Raji (cell line): ENCODE measurements around the gene COPZ1.

ENCODE experiments used
- POLR2A ChIP-seq: IDR thresholded peaks from 2 replicates; pipeline ENCODE4 v1.6.1; 2011; ENCODE audit warnings: low read depth, low read length, control low read depth; ENCODE audit not compliant: insufficient read depth

COPZ1 gene

DNA sequence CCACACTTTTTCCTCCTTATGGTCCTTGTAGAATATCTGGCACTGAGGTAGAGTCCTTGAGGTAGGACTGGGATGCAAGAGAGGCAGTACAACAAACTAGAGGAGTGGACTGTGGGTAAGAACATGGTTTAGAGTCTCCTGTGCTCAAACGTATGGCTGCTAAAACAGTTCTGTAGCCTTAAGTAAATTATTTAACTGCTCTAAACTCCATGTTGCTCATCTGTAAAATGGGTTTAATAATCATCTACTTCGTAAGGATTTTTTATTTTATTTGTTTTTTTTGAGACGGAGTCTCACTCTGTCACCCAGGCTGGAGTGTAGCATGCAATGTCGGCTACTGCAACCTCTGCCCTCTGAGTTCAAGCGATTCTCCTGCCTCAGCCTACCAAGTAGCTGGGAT, 3.6 kb upstream of the COPZ1 start:
- no peak for TF ChIP-seq POLR2A

DNA sequence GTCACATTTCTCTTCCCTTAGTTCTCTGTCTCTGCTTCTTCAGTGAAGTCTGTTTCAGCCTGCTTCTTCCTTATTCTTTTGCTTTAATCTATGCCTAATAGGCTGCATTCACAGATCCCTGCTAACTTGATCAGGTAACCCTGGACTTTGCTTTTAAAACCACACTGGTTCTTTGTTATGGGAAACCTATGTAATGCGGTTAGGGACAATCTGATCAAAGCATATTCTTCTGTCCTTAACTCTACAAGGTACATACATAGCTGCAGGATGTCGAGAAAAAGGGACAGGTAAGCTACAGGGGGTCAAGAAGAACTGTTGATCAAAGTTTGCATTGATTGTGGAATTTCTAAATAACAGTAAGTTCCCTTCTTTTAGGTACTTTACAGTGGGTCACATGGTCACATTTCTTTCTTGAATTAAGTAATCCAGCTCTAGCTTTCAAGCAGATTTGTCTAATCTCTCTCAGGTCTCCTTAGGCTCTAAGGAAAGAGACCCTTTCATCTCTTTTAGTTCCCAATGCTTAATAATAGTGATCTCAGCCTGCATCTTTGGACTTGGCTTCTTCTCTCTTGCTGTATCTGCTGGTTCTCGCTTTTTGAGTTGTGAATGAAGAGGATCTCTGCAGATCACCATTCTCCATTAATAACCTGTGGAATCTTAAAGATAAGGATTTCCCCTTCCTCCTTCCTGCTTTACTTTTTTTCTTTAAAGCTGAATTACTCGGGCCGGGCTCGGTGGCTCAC, 3.8 kb downstream of the COPZ1 start:
- no peak for TF ChIP-seq POLR2A

DNA sequence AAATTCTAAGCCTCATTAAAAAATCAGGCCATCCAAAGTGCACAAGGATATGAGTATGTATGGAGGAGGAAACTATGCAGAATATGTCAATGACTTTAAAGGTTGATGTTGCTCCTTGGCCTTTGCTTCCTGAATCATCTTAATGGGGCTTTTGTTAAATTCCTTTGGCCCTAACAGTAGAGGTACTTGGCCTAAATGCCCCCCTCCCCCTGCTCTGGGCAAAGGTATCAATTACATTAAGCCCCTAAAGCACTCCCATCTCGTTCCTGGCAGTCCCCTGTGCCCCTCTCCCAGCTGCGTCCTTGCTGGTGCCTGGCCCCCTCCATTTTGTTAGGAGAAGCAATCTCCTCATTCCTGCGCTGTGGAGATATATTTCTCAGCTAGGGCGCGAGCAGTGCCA, 4.8 kb downstream of the COPZ1 start:
- no peak for TF ChIP-seq POLR2A

DNA sequence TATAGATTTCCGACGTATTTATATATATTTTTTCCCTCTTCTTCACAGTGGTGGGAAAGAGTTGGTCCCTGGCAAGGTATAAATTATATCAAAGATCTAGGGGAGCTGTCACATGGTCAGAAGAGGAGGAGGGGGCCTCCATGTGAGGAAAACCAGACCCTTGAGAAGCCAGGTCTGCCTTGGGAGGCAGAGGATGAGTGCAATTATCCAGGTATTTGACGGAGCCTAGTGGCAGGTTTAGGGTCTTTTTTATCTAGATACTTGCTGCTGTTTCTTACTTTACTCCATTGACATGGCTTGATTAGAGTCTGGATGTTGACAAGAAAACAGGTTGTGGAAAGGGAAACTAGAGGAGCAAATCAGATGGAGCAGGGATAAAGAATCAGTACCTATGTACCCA, 5.5 kb downstream of the COPZ1 start:
- no peak for TF ChIP-seq POLR2A

DNA sequence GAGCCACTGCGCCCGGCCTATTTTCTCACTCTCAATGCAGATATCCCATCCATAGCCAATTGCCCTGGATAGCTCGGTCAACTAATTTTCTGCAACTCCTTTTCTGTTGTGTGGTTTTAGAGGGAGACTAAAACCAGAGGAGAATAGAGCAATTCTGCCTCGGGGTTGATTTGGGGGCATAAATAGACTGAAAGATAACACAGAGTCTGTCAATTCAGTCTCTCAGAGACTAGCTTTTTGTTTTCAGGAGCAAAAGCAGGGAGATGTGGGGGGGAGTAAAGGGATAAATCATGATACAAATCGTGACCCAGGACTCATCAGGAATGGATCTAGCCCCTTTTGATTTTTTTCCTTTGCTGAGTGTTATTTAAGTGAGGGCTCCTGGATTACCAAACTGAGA, 6.5 kb downstream of the COPZ1 start:
- TF ChIP-seq POLR2A = no peak

DNA sequence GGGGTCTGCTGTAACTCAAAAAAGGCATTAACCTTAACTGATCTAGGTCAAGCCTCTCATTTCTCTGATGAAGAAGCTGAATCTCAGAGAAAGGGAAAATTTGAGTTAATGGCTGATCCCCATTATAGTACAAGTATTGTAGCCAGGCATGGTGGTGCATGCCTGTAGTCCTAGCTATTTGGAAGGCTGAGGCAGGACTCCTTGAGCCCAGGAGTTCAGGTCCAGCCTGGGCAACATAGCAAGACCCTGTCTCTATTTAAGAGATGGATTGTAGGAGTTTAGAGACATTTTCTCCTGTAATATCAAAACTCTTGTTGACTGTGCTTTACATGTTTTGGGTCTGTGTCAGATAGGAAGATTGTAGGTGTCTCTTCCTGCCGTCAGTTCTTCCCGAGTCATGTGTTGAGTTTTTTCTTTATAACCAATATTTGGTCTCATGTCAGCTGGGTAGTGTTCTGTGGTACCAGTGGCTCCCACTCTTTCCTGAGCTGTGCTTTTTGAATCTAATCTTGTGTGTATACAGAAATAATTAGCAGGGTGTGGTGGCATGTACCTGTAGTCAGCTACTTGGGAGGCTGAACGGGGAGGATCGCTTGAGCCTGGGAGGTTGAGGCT, 8.6 kb downstream of the COPZ1 start:
- no peak for TF ChIP-seq POLR2A

DNA sequence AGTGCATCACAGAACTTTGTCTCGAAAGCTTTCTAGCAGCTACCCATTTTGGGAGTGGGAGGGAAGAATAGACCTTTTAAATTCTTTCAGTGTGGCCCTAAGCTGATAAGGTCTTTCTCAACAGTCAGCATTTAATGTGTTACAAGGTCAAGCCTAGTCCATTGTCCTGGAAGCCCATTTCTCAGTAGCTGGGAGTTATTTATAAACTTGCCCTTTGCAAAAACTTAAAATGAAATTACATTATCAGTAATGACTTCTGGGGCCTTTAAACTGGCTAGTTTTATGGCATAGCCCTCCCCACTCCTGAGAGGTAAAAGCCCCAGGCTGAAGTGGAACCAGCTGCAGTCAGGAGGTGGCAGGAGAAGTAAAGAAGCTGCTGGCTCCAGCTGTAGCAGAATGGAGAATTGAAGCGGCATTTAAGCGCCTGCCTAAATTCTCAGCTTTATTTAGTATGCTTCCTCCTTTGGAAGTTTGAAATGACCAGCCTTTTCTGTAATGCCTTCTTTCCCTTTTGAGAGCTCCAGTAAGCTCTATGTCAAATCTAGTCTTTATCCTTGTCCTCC, 12.4 kb downstream of the COPZ1 start:
- TF ChIP-seq POLR2A = no peak

DNA sequence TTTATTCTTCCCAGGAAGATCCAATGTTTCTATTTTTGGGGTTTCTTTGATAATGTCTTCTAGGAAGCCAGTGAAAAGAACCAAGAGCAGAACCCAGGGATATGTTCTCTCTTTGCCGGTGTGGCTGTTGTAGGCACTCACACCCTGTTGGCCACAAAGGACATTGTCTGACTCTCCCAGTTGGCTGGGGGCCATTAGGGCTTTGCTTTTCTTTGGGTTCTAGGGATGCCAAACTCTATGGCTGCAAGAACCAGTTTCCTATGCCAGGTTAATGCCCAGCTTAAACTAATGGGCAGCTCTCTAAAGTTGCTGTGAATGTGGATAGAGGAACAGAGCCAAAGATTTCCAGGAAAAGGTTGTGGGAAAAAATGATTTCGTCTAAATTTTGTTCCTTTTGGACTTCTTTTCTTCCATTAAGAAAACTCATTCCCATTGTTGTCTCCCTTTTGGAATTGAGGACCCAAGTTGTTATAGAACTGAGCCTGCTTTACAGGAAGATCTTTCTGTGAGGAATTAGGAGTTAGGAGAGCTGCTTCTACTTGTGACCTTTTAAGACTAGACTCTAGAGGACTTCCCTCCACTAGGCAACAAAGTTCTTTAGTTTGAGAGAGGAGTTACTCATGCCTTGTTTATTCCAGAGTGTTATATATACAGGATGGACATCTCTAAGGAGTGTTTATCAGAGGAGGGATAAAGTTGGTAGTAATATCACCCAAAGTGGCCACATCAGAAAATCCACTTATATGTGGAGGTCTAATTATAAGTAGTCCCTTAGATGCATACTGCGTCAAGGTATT, 13.1 kb downstream of the COPZ1 start:
- no peak for TF ChIP-seq POLR2A

DNA sequence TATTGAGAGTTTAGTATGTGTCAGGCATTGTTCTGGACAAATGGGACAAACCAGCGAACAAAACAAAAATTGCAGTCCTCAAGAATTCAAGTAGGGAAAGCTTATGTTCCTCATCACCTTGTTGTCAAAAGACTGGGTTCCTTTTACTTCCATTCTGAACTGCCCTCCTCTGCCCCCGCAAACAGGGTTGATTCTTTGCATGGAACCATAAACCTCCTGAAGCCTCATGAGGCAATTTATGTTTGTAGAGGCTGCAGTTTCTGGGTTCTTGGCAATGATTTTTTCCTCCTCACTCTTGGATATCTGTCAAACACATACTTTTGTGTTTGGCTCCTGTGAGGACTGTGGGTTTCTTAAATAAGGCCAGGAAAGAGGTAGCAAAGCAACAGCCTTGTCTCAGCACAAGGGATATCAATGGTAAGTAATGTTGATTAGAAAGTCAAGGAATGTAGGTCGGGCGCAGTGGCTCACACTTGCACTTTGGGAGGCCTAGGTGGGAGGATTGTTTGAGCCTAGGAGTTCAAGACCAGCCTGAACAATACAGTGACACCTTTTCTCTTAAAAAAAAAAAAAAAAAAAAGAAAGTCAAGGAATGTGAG, 13.9 kb downstream of the COPZ1 start:
- TF ChIP-seq POLR2A = no peak

DNA sequence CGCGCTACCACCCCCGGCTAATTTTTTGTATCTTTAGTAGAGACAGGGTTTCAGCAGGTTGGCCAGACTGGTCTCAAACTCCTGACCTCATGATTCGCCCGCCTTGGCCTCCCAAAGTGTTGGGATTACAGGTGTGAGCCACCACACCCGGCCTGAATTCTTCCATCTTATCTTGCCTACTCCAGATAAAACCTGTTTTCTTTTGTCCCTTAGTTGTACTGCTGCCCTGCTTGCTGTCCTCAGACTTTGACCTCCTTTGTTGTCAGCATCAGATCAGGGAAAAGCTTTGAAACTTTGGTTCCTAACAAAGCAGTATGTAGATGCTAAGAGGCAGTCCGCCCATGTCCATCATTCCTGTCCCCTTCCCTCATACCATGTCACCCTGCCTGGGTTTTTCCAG, 15.9 kb downstream of the COPZ1 start:
- TF ChIP-seq POLR2A = no peak

DNA sequence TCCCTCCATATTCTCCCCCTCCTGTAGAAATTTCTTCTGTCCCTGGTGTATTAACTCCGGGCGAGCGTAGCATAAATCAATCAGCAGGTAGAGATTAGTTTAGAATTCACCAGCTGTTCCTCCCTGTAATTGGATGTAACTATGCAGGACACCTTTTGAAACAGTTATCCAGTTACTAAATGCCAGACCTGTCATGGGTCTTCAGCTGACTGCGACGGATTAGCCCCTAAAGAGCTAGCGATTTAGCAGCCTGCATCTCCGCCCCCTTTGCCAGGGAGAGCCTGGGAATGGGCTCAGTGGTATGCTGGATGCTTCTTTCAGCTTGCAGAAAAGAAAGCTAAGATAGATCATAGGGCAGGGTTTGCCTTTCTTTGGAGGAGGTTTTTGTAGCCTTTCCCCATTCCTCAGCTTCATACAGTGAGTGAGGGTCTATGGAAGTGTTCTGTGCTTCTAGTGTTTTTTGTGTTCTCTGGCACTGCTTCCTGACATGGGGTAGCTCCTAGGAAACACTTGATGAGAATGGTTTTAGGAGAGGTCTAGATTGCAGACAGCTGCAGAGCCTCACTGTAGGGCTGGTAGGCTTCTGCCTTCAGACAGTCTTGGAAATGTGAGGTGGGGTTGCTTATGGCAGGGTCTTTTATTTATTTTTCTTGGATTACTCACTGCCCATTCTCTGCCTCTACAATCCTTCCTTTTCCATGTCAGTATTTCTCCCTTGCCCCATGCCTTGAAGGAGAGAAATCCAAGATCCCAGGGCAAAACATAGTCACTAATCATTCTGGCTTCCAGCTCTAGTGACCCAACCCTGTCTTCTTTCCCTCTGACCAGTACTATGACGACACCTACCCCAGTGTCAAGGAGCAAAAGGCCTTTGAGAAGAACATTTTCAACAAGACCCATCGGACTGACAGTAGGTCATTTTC, 16.7 kb downstream of the COPZ1 start:
- TF ChIP-seq POLR2A = no peak

DNA sequence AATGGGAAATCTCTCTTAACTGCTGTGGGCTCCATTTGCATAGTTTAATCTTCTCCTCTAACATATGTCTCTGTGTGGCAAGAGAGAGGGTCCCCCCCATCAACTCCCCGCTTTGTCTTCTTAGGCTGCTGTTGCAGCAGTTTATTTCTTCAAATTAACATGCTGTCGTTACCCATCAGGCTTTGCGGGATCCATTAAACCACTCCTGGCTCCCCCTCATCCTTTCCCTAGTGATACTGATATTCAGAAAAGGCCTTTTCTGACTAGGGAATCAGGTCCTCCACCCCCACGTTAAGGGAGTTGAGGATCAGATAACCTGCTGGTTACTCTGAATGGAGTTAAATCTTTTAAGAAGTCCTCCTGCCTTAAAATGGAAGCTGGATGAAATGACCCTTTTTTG, 24.1 kb downstream of the COPZ1 start:
- no peak for TF ChIP-seq POLR2A

DNA sequence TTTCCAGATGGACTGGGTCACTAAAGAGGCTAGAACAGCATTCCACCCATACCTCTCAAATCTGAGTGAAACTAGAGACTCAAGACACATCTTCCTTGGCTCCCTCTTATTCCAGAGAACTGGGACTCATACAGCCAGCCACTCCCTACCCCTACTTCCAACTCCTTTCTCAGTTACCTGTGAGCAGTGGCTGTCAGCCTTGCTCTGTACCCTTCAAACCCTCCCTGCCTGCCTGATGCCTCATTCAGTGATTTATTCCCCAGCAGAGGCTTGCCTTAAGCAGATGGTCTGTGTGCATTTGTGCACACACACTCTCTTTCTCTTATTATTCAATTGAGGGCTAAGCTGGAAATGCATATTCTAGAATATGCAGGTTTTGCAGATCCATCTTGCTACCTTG, 24.7 kb downstream of the COPZ1 start:
- TF ChIP-seq POLR2A = no peak

DNA sequence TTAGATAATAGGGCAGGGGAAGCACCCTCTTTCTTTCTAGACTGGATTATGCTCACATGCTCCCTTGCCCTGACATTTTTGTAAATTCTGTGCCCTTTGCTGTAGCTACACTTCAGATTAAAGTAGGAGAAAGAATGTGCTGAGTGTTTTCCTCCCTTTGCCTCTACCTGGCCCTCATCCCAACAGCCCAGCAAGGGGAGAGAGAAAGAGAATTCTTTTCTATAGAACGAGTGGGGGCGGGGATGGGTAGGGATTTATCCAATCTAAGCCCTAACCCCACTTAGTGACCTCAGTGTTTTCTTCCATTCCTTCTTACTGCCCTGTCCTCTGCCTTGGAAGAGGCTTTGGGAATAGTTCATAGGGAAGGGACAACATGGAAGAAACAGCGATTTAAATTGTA, 25.8 kb downstream of the COPZ1 start:
- TF ChIP-seq POLR2A = no peak
